HG03558 (cell line): ENCODE results near the gene VN1R5.

Experiments
- ATAC-seq: cut with Tn5 transposase; IDR thresholded peaks from one replicate; pipeline ENCODE4 v1.9.1; 2021; ENCODE audit warnings: moderate number of reproducible peaks; ENCODE audit not compliant: unreplicated experiment; ENCODE audit errors: extremely low read depth

Gene VN1R5

GRCh38 chr1:247298701-247299100 lies 42.8 kb downstream of the VN1R5 start:
- ATAC-seq = no peak

DNA sequence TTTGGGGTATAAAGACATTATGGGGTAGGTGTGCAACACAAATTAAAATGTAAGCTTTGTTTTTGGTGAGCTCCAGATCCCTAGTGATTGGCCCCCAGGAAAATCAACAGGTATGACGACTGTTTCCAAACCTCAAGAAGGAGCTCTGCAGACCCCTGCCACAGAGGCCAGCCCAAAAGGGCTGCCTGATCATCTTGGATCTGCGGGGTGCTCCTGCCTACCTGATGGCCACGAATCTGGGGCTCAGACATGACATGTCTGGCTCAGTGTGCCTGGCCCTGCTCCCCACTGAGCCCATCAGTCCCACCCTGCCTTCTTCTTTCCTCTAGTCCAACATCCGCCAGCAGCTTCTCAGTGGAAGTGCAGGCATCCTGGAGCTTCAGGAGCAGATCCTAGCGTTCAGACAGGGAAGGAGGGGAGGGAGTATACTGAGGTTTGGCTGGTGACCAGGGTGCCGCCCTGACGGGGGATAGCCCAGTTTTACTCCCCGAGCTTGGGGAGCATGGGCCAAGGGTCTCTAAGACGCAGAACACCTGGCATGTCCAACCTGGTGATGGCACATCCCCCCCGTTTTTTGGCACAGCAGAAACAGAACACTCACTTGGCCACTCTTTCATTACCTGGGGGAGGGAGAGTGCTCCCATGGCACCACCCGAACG lies 44.0 kb downstream of the VN1R5 start:
- no peak for ATAC-seq

DNA sequence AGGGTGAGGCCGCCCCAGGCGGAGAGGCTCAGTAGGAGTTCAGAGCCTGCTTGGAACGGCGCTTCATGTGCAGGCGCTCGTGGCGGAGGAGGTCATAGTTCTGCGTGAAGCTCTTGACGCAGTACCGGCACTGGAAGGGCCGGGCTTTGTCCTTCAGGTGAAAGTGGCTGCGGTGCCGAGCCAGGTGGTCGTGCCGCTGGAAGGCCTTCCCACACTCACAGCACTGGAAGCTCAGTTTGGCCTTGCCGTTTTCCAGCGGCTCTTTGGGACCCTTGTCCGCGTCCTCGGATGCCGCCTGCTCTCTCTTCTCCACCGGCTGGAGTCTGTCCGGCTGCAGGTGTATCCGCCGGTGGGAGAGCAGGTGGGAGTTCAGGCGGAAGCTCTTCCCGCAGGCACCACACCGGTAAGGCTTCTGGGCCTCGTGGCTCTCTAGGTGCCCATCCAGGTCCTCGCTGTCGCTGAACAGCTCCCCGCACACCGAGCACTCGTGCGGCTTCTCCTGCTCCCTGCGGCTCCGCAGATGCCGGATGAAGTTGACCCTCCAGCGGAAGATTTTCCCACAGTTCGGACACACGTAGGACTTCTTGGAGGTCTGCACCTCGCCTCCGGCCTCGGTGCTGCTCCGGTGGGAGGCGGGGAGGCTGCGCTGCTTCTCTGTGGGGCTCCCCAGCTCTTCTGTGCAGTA lies 44.8 kb downstream of the VN1R5 start:
- no peak for ATAC-seq

DNA sequence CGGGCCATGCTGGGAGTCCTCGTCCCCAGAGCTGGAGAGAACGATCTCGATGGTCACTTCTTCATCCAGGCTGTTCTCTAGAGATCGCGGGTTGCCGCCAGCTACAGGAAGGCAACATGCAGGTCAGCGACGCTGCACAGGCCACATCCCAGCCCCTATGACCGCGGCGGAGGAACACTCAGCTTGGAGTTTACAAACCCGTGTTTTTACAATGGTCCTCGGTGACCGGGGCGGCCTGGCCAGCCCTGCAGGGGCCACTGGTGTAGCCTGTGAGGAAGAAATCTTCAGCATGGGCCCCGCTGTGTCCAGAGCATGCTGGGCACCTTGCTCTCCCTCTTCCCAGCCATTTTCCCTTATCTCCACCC lies 45.3 kb downstream of the VN1R5 start:
- ATAC-seq = no peak

DNA sequence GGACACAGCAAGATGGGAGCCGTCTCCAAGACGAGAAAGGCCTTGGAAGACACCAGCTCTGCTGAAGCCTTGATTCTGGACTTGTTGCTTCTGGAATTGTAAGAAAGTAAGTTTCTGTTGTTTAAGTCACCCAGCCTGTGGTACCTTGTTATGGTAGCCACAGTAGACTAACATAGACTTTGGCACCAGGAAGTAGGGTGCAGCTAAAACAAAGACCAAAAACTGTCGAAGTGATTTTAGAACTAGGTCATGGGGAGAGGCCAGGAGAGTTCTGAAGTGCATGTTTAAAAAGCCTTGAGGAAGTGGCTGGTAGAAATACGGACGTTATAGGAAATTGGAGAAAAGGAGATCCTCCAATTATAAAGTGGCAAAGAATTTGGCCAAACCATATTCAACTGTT lies 47.3 kb downstream of the VN1R5 start:
- ATAC-seq = no peak

DNA sequence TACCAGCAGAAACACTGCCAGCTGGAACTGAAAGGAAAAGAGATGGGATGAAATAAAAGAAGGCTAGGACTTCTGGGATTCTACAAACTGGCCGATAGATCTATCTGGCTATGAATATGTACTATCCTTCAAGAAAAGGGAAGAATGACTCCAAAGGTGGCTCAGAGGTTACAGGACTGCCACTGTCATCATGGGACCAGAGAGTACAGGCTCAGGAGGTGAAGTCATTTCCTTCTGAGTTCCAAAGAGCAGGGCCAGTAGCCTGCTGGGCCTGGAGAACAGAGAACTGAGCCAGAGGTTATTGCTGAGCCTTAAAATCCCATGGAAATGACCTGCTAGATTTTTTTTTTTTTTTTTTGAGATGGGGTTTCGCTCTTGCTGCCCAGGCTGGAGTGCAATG lies 48.2 kb downstream of the VN1R5 start:
- ATAC-seq = no peak
